HG03103 (cell line): Measurements from ENCODE around the gene PDHA2.
"Not testable (repeated sequence)": the region's sequence is repeated elsewhere in the genome, so short reads cannot be mapped to it uniquely, and the experiment has no call there.

Experiments
- ATAC-seq: cut with Tn5 transposase; IDR thresholded peaks from one replicate; pipeline ENCODE4 v1.9.1; 2021; ENCODE audit warnings: low read depth; ENCODE audit not compliant: unreplicated experiment

Gene PDHA2

GRCh38 chr4:95839891-95840290 is at the start of gene PDHA2:
Gene PDHA2, plus strand, starts transcription at chr4:95840093. Its CDS starts 58 bp downstream, at chr4:95840151.
- no peak for ATAC-seq

GRCh38 chr4:95798003-95798402 is 41.9 kb upstream of the PDHA2 start:
- no peak for ATAC-seq

GRCh38 chr4:95798727-95799126 is 41.2 kb upstream of the PDHA2 start:
- ATAC-seq = no peak

GRCh38 chr4:95821867-95822266 is 18.0 kb upstream of the PDHA2 start:
- no peak for ATAC-seq

GRCh38 chr4:95825546-95825945 is 14.3 kb upstream of the PDHA2 start:
- ATAC-seq = no peak

GRCh38 chr4:95830651-95831050 is 9.2 kb upstream of the PDHA2 start:
- ATAC-seq = no peak

GRCh38 chr4:95831166-95831565 is 8.7 kb upstream of the PDHA2 start:
- ATAC-seq = no peak

GRCh38 chr4:95833711-95834194 is 6.1 kb upstream of the PDHA2 start:
- no peak for ATAC-seq

GRCh38 chr4:95835672-95836071 is 4.2 kb upstream of the PDHA2 start:
- no peak for ATAC-seq

GRCh38 chr4:95838192-95838591 is 1.7 kb upstream of the PDHA2 start:
- no peak for ATAC-seq

- ATAC-seq = no peak
Observed at GRCh38 chr4:95847908-95848460, 8.1 kb downstream of the PDHA2 start.

GRCh38 chr4:95850161-95850560 is 10.3 kb downstream of the PDHA2 start:
- ATAC-seq = no peak

- no peak for ATAC-seq
Observed at GRCh38 chr4:95857761-95858160, 17.9 kb downstream of the PDHA2 start.

GRCh38 chr4:95867919-95868318 is 28.0 kb downstream of the PDHA2 start:
- ATAC-seq = no peak

GRCh38 chr4:95869414-95869813 is 29.5 kb downstream of the PDHA2 start:
- ATAC-seq = not testable (repeated sequence)

GRCh38 chr4:95869961-95870500 is 30.1 kb downstream of the PDHA2 start:
- ATAC-seq = no peak

- no peak for ATAC-seq
Observed at GRCh38 chr4:95877636-95878035, 37.7 kb downstream of the PDHA2 start.

- ATAC-seq = no peak
Observed at GRCh38 chr4:95887551-95887950, 47.7 kb downstream of the PDHA2 start.

GRCh38 chr4:95889662-95890061 is 49.8 kb downstream of the PDHA2 start:
- no peak for ATAC-seq
